ENCODE measurements around the gene SKIC8.
"Not testable (repeated sequence)": the region's sequence is repeated elsewhere in the genome, so short reads cannot be mapped to it uniquely, and the experiment has no call there.

Gene SKIC8

GRCh38 chr15:78251136-78251535, 48.3 kb downstream of the SKIC8 start:
- DNase-seq (ENCODE audit: low read depth): no peak

DNA sequence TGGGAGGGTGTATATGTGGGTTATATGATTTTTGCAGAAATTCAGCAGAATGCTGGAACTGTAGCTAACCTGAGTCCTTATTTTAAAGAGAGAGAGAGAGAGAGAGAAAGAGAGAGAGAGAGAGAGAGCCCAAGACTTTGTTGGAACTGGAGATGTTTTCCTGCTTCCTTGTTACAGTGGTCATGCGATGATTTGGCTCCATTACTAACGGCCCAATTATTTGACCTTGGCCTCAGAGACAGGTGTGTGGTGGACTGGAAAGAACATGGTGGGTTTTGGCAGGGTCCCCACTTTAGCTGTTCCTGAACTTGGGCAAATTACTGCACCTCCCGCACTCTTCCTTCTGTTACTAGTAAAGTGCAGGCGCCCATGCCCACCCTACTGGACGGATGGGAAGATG, 50.3 kb downstream of the SKIC8 start:
- no peak for DNase-seq (ENCODE audit: low read depth)

DNA sequence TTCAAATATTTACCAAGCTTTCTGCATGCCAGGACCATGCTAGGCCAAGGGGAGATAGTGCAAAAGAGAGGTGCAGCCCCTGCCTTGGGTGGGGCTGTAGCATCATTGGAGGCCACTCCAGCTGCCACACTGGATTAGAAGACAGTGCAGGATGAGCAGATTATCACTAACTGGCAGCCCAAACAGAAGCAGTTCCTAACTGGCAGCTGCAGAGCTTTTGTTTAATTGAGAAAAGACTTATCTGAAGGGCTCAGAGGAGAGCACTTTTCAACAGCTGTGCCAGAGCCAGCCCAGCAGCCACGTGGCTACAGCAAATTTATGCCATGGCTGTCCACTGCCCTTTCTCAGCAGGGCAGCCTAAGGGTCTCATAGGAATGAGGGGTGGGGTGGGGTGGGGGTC, 51.5 kb downstream of the SKIC8 start:
- no peak for DNase-seq (ENCODE audit: low read depth)

DNA sequence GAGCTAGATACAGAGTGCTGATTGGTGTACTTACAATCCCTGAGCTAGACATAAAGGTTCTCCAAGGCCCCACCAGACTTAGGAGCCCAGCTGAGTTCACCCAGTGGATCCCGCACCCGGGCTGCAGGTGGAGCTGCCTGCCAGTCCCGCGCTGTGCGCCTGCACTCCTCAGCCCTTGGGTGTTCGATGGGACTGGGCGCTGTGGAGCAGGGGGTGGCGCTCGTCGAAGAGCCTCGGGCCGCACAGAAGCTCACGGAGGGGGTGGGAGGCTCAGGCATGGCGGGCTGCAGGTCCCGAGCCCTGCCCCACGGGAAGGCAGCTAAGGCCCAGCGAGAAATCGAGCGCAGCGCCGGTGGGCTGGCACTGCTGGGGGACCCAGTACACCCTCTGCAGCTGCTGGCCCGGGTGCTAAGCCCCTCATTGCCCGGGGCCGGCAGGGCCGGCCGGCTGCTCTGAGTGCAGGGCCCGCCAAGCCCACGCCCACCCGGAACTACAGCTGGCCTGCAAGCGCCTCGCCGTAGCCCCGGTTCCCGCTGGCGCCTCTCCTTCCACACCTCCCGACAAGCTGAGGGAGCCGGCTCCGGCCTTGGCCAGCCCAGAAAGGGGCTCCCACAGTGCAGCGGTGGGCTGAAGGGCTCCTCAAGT, 53.3 kb downstream of the SKIC8 start:
- DNase-seq (ENCODE audit: low read depth): not testable (repeated sequence)

DNA sequence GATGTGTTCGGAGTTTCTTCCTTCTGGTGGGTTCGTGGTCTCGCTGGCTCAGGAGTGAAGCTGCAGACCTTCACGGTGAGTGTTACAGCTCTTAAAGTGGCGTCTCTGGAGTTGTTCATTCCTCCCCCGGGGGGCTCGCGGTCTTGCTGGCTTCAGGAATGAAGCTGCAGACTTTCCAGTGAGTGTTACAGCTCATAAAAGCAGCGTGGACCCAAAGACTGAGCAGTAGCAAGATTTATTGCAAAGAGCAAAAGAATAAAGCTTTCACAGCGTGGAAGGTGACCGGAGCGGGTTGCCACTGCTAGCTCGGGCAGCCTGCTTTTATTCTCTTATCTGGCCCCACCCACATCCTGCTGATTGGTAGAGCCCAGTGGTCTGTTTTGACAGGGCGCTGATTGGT, 54.0 kb downstream of the SKIC8 start:
- DNase-seq (ENCODE audit: low read depth): not testable (repeated sequence)

DNA sequence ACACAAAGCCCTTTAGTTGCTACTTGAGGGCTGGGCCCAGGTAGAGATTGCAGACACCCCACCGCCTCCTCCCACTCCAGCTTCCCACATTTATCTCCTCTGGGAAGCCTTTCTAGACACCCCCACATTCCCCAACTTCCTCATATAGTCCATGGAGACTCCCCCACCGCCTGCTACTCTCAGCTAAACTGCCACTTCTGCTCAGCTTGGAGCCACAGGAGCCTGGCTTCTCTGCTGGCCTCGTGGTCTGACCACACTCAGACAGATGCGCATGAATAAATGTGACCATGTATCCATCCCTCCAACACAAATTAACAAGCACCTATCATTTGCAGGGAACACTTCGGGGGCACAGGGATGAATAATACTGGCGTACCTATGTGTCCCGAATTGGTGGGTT, 54.5 kb downstream of the SKIC8 start:
- DNase-seq (ENCODE audit: low read depth): no peak

DNA sequence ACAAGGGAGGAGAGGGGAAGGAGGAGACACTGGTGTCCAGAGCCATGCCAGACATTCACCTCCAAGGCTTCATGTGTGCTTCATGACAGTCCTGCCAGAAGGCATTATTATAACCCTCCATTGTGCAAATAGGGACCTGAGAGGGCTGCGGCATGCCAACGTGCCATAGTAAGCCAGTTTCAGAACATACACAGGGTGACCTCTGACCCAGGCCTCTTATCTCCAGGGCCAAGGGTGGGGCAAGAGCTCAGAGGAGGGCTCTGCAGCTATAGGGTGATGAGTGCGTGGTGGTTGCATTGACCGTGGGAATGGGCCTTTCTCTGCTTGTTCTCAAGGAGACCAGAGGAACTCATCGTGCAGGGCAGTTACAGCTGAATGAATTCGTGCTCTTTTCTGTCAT, 55.3 kb downstream of the SKIC8 start:
- no peak for DNase-seq (ENCODE audit: low read depth)

- no peak for DNase-seq (ENCODE audit: low read depth)
Measured at GRCh38 chr15:78243491-78243941, 55.9 kb downstream of the SKIC8 start.

- DNase-seq (ENCODE audit: low read depth): no peak
Measured at GRCh38 chr15:78243058-78243457, 56.4 kb downstream of the SKIC8 start.

DNA sequence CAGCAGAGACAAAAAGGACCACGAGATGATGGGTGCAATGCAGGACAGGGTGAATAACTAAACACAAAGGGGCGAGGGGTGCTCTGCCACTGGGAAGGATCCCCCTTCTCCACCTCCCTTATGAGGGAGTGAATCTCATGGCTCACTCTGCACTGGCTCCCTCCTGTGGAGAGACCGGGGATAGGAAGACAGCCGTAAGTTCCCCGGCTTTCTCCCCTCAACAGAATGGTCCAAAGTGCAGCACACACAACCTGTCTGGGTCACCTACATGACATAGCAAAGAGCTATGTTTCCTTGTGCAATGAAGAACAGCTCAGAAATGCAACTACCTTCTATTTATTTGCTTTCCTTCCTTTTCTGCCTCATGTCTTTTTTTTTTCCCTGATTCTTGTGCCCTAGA, 57.3 kb downstream of the SKIC8 start:
- DNase-seq (ENCODE audit: low read depth): no peak

DNA sequence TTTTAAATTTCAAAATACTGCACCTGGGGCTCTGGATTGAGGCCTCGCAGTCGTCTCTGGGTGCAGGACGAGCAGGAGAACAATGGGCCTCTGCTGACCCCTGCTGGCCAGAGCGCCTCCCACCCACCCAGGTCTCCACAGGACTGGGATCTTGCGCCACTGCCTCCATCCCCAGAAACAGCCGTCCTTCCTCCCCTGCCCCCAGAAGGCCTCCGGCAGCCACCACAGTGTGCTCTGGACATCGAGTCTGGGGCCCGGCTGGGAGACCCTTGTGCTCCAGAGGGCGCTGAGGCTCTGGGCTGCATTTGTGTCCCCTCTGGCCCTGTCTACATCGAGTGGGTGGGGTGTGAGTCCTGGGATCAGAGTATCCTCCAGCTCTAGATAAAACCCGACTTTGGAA, 58.4 kb downstream of the SKIC8 start:
- peak; percentile 76 for DNase-seq (ENCODE audit: low read depth)

GRCh38 chr15:78239811-78240210, 59.6 kb downstream of the SKIC8 start:
- DNase-seq (ENCODE audit: low read depth): no peak

GRCh38 chr15:78237146-78237545, 62.3 kb downstream of the SKIC8 start:
- DNase-seq (ENCODE audit: low read depth): no peak

GRCh38 chr15:78236491-78236890, 62.9 kb downstream of the SKIC8 start:
- no peak for DNase-seq (ENCODE audit: low read depth)

DNA sequence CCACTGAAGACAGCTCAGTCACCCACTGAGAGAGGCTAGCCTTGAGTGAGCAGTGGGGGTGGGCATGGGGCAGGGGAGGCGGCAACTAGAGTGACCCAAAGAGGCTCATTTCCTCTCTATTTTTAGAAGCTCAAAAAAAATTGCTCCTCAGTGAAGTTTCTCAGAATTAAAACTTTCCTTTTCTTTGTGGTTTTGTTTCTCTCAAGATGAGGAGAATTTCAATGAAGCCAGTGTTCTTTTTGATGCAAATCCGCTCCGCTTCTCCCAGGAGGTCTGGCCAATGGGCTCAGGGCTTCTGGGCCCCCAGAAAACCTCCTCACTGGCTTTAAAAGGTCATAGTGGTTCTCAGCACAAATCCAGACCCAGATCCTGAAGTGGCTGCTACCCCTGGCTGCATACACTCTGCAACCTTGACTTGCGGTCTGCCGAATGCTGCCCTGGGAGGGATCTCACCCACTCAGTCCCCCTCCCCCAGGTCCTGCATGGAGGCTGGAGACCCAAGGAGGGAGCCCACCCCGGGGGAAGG, 64.8 kb downstream of the SKIC8 start, which contains the start of gene ACSBG1:
Gene ACSBG1 (minus strand): TSS at position 51 of the 526 bp plus-strand sequence. CDS start 64 bp downstream, outside the sequence.
- no peak for DNase-seq (ENCODE audit: low read depth)

DNA sequence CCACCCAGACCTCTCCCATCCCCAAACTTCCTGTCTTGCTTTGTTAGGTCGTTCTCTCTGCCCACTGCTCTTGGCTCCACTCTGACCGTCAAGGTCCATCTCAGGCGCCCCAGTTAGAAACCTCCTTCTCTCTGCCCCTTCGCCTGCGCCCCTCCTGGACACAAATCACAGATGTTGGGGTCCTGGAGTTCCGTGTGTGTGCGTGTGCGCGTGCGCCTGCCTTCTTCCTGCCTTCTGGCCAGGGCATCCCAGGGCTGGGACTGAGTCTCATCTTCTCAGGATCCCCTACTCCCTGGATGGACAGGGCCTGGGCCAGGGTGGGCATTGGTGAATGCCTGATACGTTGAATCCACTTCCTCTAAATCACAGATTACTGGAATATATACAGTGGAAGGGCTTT, 65.9 kb downstream of the SKIC8 start:
- no peak for DNase-seq (ENCODE audit: low read depth)
